HepG2 (cell line): ENCODE data around the gene TAF6. TPM values are rescaled to one million over a fixed set of nuclear protein-coding genes. Genes with fewer than 3 reads are reported as not detected.
A peak's percentile ranks its signal among the peaks of the same experiment; 100 is the strongest.

Experiments
- DNMT1 ChIP-seq: sonication (generic); formaldehyde crosslinking; IDR thresholded peaks from 2 replicates; pipeline ENCODE4 v1.5.1; 2020; ENCODE audit warnings: mild to moderate bottlenecking, missing genetic modification reagents
- THAP11 ChIP-seq: IDR thresholded peaks from 2 replicates; pipeline ENCODE4 v1.6.1; 2016; ENCODE audit warnings: missing biosample characterization, missing genetic modification reagents
- YEATS4 ChIP-seq: sonication (generic); formaldehyde crosslinking; IDR thresholded peaks from 2 replicates; pipeline ENCODE4 v1.4.0; 2020; ENCODE audit warnings: missing genetic modification reagents, borderline replicate concordance
- ZBTB8A ChIP-seq: sonication (generic); formaldehyde crosslinking; IDR thresholded peaks from 2 replicates; pipeline ENCODE4 v1.4.0; 2020; ENCODE audit warnings: mild to moderate bottlenecking, low read depth, missing genetic modification reagents, borderline replicate concordance
- ZFP36L2 ChIP-seq: sonication (generic); formaldehyde crosslinking; IDR thresholded peaks from 2 replicates; pipeline ENCODE4 v1.4.0; 2020; ENCODE audit warnings: missing genetic modification reagents
- ZZZ3 ChIP-seq: sonication (generic); formaldehyde crosslinking; IDR thresholded peaks from 2 replicates; pipeline ENCODE4 v1.4.0; 2020; ENCODE audit warnings: missing genetic modification reagents, mild to moderate bottlenecking, borderline replicate concordance
- polyA plus RNA-seq, 8 experiments: library from polyadenylated mRNA; depleted of rRNA in 3 of 8; stranded (reverse) in 7 of 8; unstranded in 1 of 8; fragments of >200 nt; fragmentation: Illumina TruSeq in 4 of 8; extraction: Trizol in 4 of 8; gene quantifications; 2 replicates each; pipeline versions ENCODE4 v1.2.1 to v1.2.3, GENCODE V29; 2011 to 2016; ENCODE audit warnings: low read depth in 4 of 8, missing spikeins in 1 of 8, mixed read lengths in 1 of 8; ENCODE audit not compliant: insufficient read depth in 1 of 8
- total RNA-seq, 5 experiments: library from RNA; depleted of rRNA; stranded (reverse); fragments of >200 nt; fragmentation: Illumina TruSeq; extraction: Trizol; gene quantifications; 2 replicates each; pipeline ENCODE4 v1.2.3, GENCODE V29; 2016; ENCODE audit warnings: low read depth in 1 of 5
- TF ChIP-seq, protein P1 (sequence below): sonication (generic); formaldehyde crosslinking; IDR thresholded peaks from 2 replicates; pipeline ENCODE4 v1.8.1; 2023; ENCODE audit warnings: mild to moderate bottlenecking, inconsistent platforms, moderate library complexity, missing genetic modification reagents, borderline replicate concordance
- TF ChIP-seq, protein P2 (sequence below): sonication (generic); formaldehyde crosslinking; IDR thresholded peaks from 2 replicates; pipeline ENCODE4 v1.5.0; 2020; ENCODE audit warnings: mild to moderate bottlenecking, missing genetic modification reagents, borderline replicate concordance
- TF ChIP-seq, protein P3 (sequence below): sonication (generic); formaldehyde crosslinking; IDR thresholded peaks from 2 replicates; pipeline ENCODE4 v1.5.0; 2020; ENCODE audit warnings: mild to moderate bottlenecking, missing genetic modification reagents
- TF ChIP-seq, protein P4 (sequence below), 2 experiments: fragments of 450-650 bp in 1 of 2; sonication (generic) in 1 of 2; formaldehyde crosslinking; IDR thresholded peaks; 2 replicates each; pipeline versions ENCODE4 v1.5.0 to v1.8.0; 2020 to 2022; ENCODE audit warnings: mild to moderate bottlenecking in 1 of 2, missing genetic modification reagents in 1 of 2

The TAF6 gene
- total and polyA plus RNA-seq, 2 of the 13 experiments (the other 11 are each of a cell fraction or from before 2014, with no cell fraction given): 12.9 to 18.8 TPM

DNA sequence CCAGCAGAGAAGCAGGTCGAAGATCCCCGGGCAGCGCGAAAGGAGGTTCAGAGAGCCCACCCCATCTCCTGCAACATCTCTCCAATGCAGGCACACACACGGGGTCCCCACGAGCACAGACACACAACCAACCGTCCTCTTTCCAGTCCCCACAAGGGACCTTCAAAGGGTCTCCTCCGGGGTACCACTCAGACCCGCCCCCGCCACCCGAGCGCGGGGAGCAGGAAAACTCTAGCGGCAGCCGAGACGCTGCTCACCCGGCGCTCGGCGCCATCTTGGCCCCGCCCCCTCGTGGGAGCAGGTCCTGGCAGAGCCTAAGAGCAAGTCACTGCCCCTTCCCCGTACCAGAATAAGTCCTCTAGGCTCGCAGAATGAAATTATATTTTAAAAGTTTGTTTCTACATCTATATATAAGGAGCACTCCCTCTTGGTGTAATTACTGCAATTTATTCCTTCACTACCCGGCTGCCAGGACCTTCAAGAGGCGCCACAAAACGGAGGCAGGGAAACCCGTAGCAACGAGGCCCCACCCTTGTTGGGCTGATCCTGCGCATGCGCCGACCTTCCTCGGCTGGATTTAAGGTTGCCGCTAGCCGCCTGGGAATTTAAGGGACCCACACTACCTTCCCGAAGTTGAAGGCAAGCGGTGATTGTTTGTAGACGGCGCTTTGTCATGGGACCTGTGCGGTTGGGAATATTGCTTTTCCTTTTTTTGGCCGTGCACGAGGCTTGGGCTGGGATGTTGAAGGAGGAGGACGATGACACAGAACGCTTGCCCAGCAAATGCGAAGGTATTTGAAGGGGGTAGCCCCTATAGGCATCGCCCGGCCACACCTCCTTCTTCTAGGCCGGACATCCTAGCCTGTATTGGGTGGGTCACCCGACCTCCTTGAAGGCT, at the start of gene TAF6, which contains the start of gene CNPY4 (continued):
- TF ChIP-seq ZBTB8A (CRISPR knock-in tag) (no peak), YEATS4 (CRISPR knock-in tag) (peak; percentile 83), THAP11 (CRISPR knock-in tag) (peak; percentile 48; the same call in 1 of the 2 replicates), DNMT1 (no peak), ZFP36L2 (no peak), ZZZ3 (CRISPR knock-in tag) (no peak)
- TF ChIP-seq, protein P1, sequence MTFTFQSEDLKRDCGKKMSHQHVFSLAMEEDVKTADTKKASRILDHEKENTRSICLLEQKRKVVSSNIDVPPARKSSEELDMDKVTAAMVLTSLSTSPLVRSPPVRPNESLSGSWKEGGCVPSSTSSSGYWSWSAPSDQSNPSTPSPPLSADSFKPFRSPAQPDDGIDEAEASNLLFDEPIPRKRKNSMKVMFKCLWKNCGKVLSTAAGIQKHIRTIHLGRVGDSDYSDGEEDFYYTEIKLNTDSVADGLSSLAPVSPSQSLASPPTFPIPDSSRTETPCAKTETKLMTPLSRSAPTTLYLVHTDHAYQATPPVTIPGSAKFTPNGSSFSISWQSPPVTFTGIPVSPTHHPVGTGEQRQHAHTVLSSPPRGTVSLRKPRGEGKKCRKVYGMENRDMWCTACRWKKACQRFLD (CRISPR knock-in tag): no peak
- TF ChIP-seq, protein P2, sequence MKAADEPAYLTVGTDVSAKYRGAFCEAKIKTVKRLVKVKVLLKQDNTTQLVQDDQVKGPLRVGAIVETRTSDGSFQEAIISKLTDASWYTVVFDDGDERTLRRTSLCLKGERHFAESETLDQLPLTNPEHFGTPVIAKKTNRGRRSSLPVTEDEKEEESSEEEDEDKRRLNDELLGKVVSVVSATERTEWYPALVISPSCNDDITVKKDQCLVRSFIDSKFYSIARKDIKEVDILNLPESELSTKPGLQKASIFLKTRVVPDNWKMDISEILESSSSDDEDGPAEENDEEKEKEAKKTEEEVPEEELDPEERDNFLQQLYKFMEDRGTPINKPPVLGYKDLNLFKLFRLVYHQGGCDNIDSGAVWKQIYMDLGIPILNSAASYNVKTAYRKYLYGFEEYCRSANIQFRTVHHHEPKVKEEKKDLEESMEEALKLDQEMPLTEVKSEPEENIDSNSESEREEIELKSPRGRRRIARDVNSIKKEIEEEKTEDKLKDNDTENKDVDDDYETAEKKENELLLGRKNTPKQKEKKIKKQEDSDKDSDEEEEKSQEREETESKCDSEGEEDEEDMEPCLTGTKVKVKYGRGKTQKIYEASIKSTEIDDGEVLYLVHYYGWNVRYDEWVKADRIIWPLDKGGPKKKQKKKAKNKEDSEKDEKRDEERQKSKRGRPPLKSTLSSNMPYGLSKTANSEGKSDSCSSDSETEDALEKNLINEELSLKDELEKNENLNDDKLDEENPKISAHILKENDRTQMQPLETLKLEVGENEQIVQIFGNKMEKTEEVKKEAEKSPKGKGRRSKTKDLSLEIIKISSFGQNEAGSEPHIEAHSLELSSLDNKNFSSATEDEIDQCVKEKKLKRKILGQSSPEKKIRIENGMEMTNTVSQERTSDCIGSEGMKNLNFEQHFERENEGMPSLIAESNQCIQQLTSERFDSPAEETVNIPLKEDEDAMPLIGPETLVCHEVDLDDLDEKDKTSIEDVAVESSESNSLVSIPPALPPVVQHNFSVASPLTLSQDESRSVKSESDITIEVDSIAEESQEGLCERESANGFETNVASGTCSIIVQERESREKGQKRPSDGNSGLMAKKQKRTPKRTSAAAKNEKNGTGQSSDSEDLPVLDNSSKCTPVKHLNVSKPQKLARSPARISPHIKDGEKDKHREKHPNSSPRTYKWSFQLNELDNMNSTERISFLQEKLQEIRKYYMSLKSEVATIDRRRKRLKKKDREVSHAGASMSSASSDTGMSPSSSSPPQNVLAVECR (CRISPR knock-in tag): peak; percentile 70; the same call in 1 of the 2 replicates
- TF ChIP-seq, protein P3, sequence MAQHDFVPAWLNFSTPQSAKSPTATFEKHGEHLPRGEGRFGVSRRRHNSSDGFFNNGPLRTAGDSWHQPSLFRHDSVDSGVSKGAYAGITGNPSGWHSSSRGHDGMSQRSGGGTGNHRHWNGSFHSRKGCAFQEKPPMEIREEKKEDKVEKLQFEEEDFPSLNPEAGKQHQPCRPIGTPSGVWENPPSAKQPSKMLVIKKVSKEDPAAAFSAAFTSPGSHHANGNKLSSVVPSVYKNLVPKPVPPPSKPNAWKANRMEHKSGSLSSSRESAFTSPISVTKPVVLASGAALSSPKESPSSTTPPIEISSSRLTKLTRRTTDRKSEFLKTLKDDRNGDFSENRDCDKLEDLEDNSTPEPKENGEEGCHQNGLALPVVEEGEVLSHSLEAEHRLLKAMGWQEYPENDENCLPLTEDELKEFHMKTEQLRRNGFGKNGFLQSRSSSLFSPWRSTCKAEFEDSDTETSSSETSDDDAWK (CRISPR knock-in tag): no peak
- TF ChIP-seq, protein P4, sequence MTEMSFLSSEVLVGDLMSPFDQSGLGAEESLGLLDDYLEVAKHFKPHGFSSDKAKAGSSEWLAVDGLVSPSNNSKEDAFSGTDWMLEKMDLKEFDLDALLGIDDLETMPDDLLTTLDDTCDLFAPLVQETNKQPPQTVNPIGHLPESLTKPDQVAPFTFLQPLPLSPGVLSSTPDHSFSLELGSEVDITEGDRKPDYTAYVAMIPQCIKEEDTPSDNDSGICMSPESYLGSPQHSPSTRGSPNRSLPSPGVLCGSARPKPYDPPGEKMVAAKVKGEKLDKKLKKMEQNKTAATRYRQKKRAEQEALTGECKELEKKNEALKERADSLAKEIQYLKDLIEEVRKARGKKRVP (CRISPR knock-in tag; IDR thresholded peaks at IDR 0.05): peak in 1 of 2 experiments; percentile 60; a peak in 1 of 4 replicates
